ENCODE results near the gene SCNN1A. TPM values are rescaled to one million over a fixed set of nuclear protein-coding genes. Genes with fewer than 3 reads are reported as not detected.

SCNN1A gene
- total and polyA plus RNA-seq, 2 of the 13 experiments (the other 11 are each of a cell fraction or from before 2014, with no cell fraction given): 1.5 to 14.6 TPM

DNA sequence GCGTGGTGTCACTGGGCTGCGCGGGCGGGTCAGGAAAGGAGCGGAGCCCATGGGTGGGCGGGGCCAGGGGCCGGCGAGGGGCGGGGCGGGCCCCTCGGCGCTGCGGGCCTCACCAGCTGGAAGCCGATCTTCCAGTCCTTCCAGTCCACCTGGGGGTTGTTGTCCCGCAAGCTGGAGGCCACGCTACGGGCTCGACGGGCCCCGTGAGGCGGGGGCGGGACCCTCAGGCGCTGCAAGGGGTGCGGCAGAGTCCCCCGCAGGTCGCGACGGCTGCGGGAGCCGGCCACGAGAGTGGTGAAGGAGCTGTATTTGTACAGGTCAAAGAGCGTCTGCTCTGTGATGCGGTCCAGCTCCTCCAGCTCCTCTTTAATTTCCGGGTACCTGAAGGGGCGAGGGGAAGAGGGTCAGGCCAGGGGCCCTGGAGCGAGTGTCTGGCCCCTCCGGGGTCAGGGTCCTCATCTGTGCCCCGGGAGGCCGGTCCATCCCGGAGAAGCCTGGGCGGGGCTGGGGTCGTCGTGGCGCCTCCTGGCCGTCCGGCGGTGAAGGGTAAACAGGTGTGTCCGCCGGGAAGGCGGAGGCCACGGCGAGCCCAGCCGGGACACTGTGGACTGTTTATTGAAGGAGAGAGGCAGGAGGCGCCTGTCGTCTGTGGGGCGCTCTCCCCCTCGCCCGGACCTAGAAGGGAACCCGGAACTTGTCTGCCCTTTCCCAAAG, 11.9 kb downstream of the SCNN1A start (continued):
- TF ChIP-seq, protein P1, sequence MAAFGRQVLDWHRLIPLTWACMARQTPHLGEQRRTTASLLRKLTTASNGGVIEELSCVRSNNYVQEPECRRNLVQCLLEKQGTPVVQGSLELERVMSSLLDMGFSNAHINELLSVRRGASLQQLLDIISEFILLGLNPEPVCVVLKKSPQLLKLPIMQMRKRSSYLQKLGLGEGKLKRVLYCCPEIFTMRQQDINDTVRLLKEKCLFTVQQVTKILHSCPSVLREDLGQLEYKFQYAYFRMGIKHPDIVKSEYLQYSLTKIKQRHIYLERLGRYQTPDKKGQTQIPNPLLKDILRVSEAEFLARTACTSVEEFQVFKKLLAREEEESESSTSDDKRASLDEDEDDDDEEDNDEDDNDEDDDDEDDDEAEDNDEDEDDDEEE (CRISPR knock-in tag; IDR thresholded peaks at IDR 0.05): 0 out of 2 replicates have a peak, but pooled peaks have one; percentile 35
- TF ChIP-seq ZNF362 (CRISPR knock-in tag; IDR thresholded peaks at IDR 0.05; ENCODE audit: borderline replicate concordance): no peak; the same call in 1 of the 2 replicates
- TF ChIP-seq, protein P2, sequence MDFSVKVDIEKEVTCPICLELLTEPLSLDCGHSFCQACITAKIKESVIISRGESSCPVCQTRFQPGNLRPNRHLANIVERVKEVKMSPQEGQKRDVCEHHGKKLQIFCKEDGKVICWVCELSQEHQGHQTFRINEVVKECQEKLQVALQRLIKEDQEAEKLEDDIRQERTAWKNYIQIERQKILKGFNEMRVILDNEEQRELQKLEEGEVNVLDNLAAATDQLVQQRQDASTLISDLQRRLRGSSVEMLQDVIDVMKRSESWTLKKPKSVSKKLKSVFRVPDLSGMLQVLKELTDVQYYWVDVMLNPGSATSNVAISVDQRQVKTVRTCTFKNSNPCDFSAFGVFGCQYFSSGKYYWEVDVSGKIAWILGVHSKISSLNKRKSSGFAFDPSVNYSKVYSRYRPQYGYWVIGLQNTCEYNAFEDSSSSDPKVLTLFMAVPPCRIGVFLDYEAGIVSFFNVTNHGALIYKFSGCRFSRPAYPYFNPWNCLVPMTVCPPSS (IDR thresholded peaks at IDR 0.05): no peak
- TF ChIP-seq SOX6 (IDR thresholded peaks at IDR 0.05): no peak
- peak; percentile 79 for TF ChIP-seq SOX6 (CRISPR knock-in tag; IDR thresholded peaks at IDR 0.05)
- TF ChIP-seq, protein P3, sequence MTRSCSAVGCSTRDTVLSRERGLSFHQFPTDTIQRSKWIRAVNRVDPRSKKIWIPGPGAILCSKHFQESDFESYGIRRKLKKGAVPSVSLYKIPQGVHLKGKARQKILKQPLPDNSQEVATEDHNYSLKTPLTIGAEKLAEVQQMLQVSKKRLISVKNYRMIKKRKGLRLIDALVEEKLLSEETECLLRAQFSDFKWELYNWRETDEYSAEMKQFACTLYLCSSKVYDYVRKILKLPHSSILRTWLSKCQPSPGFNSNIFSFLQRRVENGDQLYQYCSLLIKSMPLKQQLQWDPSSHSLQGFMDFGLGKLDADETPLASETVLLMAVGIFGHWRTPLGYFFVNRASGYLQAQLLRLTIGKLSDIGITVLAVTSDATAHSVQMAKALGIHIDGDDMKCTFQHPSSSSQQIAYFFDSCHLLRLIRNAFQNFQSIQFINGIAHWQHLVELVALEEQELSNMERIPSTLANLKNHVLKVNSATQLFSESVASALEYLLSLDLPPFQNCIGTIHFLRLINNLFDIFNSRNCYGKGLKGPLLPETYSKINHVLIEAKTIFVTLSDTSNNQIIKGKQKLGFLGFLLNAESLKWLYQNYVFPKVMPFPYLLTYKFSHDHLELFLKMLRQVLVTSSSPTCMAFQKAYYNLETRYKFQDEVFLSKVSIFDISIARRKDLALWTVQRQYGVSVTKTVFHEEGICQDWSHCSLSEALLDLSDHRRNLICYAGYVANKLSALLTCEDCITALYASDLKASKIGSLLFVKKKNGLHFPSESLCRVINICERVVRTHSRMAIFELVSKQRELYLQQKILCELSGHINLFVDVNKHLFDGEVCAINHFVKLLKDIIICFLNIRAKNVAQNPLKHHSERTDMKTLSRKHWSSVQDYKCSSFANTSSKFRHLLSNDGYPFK (CRISPR knock-in tag; IDR thresholded peaks at IDR 0.05; ENCODE audit: borderline replicate concordance): peak; percentile 66; the same call in 1 of the 2 replicates
- TF ChIP-seq CSRNP1 (CRISPR knock-in tag; IDR thresholded peaks at IDR 0.05): no peak
- peak; percentile 26 for TF ChIP-seq PHF5A (CRISPR knock-in tag; IDR thresholded peaks at IDR 0.05; ENCODE audit: low read depth, unreplicated experiment)
- TF ChIP-seq ESRRA (CRISPR knock-in tag; IDR thresholded peaks at IDR 0.05; ENCODE audit: low read depth): 0 out of 2 replicates have a peak, but pooled peaks have one; percentile 60
- peak; percentile 53; the same call in 1 of the 2 replicates for TF ChIP-seq KDM6A (CRISPR knock-in tag; IDR thresholded peaks at IDR 0.05; ENCODE audit: low read depth)
- no peak for TF ChIP-seq ZNF670 (CRISPR knock-in tag; IDR thresholded peaks at IDR 0.05; ENCODE audit: borderline replicate concordance)
- TF ChIP-seq ATRX (CRISPR knock-in tag; IDR thresholded peaks at IDR 0.05; ENCODE audit: borderline replicate concordance): no peak
- TF ChIP-seq ZNF33A (CRISPR knock-in tag; IDR thresholded peaks at IDR 0.05; ENCODE audit: borderline replicate concordance): no peak
- TF ChIP-seq, protein P4, sequence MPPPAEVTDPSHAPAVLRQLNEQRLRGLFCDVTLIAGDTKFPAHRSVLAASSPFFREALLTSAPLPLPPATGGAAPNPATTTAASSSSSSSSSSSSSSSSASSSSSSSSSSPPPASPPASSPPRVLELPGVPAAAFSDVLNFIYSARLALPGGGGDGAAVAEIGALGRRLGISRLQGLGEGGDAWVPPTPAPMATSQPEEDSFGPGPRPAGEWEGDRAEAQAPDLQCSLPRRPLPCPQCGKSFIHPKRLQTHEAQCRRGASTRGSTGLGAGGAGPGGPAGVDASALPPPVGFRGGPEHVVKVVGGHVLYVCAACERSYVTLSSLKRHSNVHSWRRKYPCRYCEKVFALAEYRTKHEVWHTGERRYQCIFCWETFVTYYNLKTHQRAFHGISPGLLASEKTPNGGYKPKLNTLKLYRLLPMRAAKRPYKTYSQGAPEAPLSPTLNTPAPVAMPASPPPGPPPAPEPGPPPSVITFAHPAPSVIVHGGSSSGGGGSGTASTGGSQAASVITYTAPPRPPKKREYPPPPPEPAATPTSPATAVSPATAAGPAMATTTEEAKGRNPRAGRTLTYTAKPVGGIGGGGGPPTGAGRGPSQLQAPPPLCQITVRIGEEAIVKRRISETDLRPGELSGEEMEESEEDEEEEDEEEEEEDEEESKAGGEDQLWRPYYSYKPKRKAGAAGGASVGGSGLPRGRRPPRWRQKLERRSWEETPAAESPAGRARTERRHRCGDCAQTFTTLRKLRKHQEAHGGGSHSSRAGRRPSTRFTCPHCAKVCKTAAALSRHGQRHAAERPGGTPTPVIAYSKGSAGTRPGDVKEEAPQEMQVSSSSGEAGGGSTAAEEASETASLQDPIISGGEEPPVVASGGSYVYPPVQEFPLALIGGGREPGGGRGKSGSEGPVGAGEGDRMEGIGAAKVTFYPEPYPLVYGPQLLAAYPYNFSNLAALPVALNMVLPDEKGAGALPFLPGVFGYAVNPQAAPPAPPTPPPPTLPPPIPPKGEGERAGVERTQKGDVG (CRISPR knock-in tag; IDR thresholded peaks at IDR 0.05; ENCODE audit: borderline replicate concordance): peak; percentile 82; the same call in 1 of the 2 replicates
- TF ChIP-seq ZNF790 (CRISPR knock-in tag; IDR thresholded peaks at IDR 0.05; ENCODE audit: borderline replicate concordance): no peak
- no peak for TF ChIP-seq ARNT (IDR thresholded peaks at IDR 0.05)
- no peak for TF ChIP-seq ZFP62 (CRISPR knock-in tag; IDR thresholded peaks at IDR 0.05)

All from HepG2 (cell line).